AG09319 (cell line): ENCODE data around the gene FCRLB.
"Not testable (repeated sequence)": the region's sequence is repeated elsewhere in the genome, so short reads cannot be mapped to it uniquely, and the experiment has no call there.

Experiments
- DNase-seq: peaks from one replicate; pipeline ENCODE4 v3.0.0-alpha.2; 2010; ENCODE audit warnings: low read depth; ENCODE audit errors: extremely low read depth
- TF ChIP-seq, protein P1 (sequence below): IDR thresholded peaks from 2 replicates; pipeline ENCODE4 v1.5.1; 2011; ENCODE audit warnings: low read depth, mild to moderate bottlenecking, inconsistent platforms, low read length, moderate library complexity

The FCRLB gene

DNA sequence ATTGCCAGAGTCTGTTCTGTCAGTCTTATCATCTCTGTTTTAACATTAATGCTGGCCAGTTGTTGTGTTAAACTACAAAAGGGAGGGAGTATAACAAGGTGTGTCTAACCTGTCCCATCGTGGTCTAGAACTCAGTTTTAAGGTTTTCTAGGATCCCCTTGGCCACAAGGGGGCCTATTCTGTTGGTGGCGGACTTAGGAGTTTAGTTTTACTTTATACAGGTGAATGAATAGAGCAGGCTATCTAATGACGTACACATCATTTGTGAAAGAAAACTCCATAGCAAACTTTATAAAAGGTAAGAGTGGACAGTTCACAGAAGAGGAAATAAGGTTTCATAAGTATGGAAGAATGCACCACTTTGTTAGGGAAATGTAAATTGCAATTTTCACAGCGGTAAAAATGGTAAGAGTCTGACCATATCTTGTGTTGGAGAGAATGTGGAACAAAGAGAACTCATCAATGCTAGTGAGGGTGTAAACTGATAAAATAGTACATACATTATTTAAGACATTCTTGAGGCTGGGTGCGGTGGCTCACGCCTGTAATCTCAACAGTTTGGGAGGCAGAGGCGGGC lies 42.3 kb downstream of the FCRLB start:
- no peak for DNase-seq
- TF ChIP-seq, protein P1, sequence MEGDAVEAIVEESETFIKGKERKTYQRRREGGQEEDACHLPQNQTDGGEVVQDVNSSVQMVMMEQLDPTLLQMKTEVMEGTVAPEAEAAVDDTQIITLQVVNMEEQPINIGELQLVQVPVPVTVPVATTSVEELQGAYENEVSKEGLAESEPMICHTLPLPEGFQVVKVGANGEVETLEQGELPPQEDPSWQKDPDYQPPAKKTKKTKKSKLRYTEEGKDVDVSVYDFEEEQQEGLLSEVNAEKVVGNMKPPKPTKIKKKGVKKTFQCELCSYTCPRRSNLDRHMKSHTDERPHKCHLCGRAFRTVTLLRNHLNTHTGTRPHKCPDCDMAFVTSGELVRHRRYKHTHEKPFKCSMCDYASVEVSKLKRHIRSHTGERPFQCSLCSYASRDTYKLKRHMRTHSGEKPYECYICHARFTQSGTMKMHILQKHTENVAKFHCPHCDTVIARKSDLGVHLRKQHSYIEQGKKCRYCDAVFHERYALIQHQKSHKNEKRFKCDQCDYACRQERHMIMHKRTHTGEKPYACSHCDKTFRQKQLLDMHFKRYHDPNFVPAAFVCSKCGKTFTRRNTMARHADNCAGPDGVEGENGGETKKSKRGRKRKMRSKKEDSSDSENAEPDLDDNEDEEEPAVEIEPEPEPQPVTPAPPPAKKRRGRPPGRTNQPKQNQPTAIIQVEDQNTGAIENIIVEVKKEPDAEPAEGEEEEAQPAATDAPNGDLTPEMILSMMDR: peak; percentile 37

DNA sequence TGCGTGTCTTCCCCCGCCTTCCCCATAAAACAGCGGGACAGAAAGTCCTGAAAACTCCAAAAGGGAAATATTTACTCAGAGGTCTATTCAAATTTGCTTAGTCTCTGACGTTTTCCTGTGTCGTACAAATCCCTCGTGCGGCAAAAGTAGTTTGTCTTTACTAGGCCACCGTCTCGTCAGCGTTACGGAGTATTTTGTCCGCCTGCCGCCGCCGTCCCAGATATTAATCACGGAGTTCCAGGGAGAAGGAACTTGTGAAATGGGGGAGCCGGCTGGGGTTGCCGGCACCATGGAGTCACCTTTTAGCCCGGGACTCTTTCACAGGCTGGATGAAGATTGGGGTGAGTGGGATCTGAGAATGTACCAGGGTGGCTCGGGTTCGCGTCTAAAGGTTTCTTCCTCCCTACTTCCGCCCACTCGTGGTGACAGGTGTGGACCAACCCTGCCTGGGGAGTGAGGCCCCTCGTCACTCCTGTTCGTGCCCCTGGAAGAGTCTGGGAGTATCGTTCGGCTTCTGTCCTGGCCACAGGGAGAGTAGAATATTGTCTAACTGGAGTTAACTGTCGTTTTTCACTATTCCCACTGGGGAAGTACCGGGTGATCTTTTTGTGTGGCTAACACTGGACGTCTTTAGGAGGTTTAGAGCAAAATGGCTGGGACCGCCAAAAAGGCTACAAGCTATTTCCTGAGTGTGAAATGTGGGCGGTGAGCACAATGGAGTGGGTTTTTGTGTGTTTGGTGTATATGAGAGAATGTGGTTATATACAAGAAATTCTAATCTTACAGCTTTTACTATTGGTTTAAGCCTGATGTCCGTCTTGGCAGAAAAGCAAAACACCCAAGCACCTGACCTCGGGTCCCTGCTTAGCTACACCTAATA lies 45.0 kb downstream of the FCRLB start, which contains the start of gene ATF6:
ATF6 (plus strand) TSS at position 219 of the 880 bp plus-strand sequence; CDS start at position 260, 41 bp downstream.
- TF ChIP-seq, protein P1: peak; percentile 2
- DNase-seq: peak; percentile 78

DNA sequence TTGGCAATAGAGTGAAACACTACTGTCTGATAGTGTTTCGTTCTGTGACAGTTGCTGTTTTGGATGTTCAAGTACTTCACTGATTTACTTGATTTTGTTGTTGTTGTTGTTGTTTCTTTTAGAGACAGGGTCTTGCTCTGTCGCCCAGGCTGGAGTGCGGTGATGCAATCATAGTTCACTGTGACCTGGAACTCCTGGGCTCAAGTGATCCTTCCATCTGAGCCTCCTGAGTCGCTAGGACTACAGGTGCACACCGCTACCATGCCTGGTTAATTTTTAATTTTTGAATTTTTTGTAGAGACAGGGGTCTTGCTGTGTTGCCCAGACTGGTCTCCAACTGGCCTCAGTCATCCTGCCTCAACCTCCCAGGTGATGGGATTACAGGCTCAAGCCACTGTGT lies 47.1 kb downstream of the FCRLB start:
- TF ChIP-seq, protein P1: no peak
- DNase-seq: no peak

DNA sequence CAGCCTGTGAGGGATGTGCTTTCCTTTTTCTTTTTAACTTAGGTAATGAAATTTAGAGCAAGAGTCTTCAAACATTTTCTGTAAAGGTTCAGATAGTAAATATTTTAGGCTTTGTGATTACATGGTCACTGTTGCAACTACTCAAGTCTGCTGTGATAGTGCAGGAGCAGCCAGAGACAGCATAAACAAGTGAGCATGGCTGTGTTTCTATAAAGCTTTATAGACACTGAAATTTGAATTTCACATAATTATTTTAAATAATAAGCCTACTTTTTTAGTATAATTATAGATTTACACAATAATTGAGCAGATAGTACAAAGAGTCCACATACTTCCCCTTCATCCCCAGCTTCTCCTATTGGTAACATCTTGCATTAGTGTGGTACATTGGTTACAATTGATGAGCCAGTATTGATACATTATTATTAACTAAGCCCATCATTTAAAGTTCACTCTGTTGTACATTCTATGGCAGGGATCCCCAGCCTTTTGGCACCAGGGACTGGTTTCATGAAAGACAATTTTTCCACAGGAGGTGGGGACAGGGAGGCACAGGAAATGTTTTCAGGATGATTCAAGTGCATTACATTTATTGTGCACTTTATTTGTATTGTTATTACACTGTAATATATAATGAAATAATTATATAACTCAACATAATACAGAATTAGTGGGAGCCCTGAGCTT lies 47.8 kb downstream of the FCRLB start:
- DNase-seq: no peak
- TF ChIP-seq, protein P1: no peak

DNA sequence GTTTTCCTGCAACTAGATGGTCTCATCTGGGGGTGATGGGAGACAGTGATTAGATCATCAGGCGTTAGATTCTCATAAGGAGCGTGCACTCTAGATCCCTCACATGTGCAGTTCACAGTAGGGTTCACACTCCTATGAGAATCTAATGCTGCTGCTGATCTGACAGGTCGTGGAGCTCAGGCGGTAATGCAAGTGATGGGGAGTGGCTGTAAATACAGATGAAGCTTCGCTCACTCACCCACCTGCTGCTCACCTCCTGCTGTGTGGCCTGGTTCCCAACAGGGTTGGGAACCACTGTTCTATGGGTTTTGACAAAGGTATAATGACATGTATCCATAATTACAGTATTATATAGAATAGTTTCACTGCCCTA lies 48.3 kb downstream of the FCRLB start:
- DNase-seq: not testable (repeated sequence)

DNA sequence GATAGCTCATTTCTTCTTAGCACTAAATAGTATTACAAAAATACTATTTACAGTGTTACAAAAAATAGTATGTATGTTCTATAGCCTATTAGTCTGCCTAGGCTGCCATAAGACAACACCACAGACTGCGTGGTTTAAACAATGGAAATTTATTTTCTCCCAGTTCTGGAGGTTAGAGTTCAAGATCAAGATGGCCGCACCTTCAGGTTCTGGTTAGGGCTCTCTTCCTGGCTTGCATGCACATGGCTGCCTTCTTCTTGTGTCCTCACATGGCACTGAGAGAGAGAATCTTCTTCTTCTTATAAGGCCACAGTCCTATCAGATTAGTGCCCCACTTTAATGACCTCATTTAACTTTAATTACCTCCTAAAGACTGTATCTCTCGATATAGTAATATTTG lies 48.9 kb downstream of the FCRLB start:
- DNase-seq: no peak
- TF ChIP-seq, protein P1: no peak

DNA sequence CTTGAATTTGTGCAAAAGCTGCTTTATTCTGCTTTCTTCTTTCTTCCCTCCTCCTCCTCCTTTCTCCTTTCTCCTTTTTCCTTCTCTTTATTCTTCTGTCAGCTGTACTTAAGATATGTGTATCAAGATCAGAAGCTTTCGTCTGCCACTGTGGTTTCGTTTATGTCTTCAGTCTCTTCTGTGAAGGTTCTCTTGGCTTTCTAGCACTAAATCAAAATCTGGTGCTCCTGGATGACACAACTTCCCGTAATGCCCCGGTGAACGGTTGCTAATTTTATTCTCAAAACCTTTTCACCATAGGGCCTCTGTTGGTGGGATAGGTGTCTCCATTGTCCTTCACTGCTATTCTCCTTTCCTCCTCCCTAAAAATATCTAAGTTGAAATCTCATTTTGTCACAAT lies 49.8 kb downstream of the FCRLB start:
- DNase-seq: no peak
- TF ChIP-seq, protein P1: no peak
